HG03066 (cell line): ENCODE measurements around the gene TRRAP.
"Not testable (repeated sequence)": the region's sequence is repeated elsewhere in the genome, so short reads cannot be mapped to it uniquely, and the experiment has no call there.

Experiments used
- ATAC-seq: cut with Tn5 transposase; IDR thresholded peaks from one replicate; pipeline ENCODE4 v1.9.1; 2021; ENCODE audit warnings: low read depth; ENCODE audit not compliant: unreplicated experiment

TRRAP gene

DNA sequence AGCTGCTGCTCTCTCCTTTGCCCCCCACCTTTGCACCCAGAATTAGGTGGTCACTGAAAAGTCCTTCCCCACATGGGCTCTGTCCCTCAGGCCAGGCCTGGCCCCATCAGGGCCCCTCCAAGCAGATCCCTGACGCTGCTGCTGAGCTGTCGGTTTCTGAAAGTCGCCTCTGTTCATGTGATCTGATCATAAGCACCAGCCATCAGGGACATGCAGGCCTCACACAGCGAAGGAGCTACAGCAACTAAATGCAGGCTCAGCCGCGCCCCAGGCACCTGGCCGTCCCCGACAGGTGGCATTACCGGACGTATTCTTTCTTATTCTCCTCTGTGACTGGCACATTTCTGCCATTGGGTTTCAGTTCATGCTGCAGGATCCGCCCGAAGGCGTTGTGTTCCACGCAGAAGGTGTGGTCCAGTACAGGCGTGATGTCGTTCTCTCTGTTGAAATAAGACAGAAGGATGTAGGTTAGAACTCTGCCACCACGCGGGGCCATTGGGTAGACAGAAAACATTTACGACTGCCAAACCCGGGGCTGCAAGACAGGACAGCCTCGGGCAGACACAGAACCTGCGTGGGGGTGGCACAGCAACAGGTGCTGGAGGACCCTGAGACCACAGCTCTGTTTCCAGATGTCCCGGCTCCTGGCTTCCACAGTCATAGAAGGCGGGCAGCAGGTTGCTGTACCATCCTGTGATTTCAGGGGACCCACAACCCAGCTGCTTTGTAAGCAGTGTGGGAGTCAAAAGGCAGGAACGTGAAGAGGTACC is 159.9 kb downstream of the TRRAP start:
- ATAC-seq = no peak

DNA sequence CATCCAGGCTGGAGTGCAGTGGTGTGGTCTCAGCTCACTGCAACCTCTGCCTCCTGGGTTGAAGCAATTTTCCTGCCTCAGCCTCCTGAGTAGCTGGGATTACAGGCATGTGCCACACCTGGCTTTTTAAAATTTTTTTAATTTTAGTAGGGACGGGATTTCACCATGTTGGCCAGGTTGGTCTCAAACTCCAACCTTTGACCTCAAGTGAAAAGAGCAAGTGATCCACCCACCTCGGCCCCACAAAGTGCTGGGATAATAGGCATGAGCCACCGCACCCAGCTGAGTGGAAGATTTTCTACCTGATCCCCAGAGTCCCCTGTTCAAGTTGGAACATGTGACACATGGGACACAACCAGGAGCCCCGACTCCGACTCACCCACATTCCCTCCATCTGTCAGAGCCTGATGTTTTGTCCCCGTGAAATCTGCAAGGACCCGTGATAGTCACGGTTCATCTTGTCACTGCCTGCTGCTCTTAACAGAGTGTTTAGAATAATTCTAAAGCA is 161.1 kb downstream of the TRRAP start:
- no peak for ATAC-seq

DNA sequence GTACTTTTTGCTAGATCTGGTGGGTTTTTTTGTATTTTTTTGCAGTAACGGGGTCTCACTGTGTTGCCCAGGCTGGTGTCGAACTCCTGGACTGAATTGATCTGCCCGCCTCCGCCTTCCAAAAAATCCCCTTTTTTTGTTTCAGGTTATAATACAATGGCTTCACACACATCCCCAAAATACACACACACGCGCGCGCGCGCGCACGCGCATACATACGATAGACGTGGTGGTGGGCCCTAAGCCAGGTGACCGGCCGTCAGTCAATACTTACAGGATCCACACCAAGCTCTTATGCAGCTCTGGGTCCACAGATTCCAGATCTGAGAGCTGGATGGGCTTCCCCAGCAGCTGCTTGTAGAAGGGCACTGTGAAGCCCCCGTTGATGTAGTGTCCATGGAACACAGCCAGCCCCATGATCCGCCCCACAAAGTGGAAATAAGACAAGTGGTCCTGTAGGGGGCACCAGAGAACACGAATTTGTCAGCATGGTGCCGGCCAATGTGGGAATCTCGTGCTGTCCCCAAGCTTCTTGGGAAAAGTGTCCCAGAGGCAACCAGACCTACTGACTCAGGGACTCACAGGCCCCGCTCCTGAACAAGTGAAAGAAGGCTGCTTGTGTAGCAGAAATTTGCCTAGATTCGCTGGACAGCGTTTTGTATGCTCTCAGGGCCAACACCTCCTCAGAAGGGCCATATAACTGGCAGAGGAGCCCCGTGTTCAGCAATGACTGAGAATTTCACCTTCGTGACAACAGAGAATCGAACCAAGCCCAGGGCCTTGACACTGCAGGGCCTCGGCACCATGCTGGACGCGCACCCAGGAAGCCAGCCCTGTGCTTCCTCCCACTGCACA is 162.0 kb downstream of the TRRAP start:
- no peak for ATAC-seq

DNA sequence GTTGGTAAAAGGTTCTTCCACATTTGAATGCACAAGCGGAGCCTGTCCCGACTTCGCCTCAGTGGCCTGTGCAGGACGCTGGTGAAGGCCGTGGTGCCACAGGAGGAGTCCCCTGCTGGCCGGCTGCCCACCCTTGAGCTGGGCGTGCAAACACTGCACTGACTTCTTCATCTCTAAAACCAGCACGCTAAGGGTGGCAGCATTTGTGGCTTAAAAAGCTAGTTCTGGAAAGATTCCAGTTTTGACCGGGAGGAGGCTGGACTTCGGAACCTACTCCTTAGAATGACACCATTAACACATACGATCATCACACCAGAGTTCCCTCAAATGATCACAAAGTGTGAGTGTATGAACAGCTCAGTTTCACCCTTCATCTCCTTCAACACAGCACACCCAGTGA is 163.2 kb downstream of the TRRAP start:
- no peak for ATAC-seq

DNA sequence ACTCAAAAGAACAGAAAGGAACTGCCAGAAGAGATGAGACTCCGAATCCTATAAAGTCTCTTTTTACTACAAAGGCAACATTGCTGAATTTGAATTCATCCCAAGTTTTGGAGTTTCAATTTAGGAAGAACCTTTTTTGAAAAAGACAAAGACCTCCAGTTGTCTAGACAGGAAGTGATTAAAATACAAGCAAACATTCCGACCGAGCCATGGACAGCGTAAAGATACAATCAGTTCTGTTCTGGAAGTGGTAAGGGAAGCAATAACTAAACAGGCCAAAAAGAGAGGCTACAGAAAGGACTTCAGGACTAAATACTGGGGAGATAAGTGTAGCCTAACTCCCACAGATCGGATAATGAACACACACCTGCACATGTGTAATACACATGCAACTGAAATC is 164.6 kb downstream of the TRRAP start:
- ATAC-seq = no peak

DNA sequence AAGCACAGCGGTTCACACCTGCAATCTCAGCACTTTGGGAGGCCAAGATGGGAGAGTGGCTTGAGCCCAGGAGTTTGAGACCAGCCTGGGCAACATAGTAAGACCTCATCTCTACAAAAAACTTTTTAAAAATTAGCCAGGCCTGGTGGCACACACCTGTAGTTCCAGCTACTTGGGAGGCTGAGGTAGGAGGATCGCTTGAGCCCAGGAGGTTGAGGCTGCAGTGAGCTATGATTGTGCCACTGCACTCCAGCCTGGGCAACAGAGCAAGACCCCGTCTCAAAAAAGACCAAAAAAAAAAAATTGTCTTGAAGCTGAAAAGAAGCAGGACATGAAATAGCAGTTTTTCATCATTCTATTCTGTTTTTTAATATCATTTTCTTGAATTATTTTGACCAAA is 166.5 kb downstream of the TRRAP start:
- ATAC-seq = not testable (repeated sequence)

DNA sequence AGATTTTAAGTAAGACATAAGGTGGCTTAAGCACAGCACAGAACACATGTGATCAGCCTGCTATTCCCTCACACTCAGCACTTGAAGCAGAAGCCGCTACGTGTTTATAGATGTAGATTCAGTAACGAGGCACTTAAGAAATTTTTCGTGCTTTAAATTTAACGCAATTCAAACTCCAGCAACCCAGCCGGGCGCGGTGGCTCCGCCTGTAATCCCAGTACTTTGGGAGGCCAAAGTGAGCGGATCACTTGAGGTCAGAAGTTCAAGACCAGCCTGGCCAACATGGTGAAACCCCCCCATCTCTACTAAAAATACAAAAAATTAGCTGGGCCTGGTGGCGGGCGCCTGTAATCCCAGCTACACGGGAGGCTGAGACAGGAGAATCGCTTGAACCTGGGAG is 167.9 kb downstream of the TRRAP start:
- not testable (repeated sequence) for ATAC-seq

DNA sequence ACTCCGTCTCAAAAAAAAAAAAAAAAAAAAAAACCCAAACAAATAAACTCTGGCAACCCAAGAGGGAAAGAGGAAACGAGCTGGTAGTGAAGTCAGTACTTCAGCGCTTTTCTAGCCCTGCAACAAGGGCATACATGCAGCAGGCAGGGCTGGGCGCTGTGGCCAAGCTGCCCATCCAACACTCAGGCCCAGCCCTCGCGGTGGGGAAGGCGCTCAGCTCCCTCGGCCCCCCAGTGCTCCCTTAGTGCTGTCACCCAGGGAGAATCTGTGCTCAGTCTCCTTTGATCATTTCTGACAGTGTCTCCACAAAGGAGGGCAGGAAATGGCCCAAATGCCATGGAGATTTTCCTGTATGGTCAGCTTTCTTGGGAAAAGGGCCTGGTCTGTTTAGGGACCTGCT is 168.4 kb downstream of the TRRAP start:
- ATAC-seq = no peak

DNA sequence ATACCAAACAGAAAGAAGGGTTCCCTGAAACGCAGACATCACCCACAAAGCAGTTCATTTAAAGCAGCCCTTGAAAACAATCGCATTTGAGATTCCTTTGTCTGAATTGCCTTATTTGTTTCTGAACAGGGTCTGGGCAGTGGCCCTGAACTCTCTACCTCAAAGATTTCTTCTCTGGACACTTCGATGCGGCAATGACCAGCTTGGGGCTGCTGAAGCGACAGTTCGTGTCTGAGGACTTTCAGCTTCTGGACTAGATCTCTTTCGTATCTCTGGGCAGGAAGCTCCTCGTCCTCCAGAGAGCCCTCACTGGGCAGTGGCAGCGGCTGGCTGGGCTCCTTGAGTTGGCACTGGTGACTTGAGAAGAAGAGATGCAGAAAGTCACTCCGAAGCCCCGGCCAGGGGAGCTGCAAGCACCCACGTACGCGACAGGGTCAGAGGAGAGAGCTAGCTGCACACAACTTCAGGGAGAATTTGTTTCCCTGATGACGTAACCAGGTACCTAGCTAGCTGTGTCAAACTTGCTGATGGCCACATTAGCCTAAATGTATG is 169.3 kb downstream of the TRRAP start:
- ATAC-seq = no peak

DNA sequence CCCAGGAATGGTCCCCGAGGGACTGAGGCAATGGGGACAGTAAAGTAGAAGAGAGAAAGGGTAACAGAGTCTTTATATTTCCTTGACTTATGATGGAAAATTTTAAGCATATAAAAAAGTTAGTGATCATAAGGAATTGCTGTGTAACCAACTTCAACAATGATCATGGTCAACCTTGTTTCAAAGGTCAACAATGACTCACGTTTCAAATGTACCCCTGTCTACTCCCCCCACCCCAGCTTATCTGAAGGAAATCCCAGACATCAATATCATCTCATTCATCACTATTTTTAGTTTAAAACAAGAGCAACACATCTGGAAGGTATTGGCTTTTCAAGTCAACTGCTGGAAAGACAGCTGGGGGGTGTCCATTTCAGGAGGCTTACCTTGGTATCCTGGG is 172.6 kb downstream of the TRRAP start:
- ATAC-seq = no peak

DNA sequence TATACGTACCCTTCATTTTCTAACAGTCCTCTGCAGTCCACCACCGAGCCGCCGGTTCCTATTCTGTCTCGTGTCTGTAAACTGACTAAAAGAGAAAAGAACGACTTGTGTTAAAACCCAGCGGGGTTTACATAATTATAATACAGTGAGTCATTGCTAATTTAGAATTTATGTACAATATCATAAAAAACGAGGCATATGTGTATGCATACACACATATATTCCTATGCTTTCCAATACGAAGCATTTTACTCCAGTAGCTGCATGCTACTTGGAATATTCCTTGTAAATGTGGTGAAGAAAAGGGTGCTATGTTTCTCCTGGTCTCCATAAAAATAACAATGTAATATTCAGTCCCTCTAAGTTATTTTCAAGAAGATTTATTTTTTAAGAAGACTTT is 176.4 kb downstream of the TRRAP start:
- no peak for ATAC-seq

DNA sequence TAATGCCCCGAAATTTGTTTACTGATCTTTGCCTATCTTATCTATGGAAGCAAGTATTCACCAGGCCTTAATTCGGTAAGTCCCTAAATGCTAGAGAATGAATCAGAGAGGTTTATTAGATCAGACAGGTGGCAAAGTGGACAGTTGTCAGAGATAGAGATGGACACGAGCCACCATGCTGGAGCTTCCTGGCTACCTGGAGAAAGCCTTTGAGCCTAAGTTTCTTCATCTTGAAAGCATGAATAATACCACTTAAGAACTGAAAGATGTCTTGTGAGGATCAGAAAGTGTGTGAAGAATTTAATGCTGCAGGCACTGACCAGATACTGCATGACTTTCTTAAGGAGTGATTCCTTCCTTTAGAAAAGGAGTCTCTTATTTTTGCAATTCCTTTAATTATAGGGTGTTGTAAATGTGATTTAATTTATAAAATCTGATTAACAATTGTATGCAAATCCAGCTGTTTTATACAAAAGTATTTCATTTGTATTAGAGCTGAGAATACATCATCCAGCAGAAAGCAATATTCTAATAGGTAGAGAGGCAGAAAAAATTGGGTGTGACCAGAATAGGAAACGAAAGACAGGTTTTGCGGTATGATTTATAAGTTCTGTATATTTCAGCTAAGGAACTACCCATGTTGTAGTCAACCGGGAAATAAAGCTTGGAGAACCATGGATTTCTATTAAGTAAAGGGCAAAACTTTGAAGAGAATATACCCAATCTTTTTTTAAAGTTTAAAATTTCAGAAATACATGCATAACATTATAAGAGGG is 182.9 kb downstream of the TRRAP start:
- ATAC-seq = no peak
